KG1 (cell line): ENCODE data around the gene C1QL4.
"Not testable (repeated sequence)": the region's sequence is repeated elsewhere in the genome, so short reads cannot be mapped to it uniquely, and the experiment has no call there.

ENCODE experiments used
- DNase-seq: peaks from one replicate; lab custom pipeline; 2025; lab: John Stamatoyannopoulos, UW

The C1QL4 gene

GRCh38 chr12:49301760-49302159 is 35.2 kb downstream of the C1QL4 start:
- DNase-seq: no peak

- no peak for DNase-seq
Observed at GRCh38 chr12:49298160-49298559, 38.8 kb downstream of the C1QL4 start.

- DNase-seq: no peak
Observed at GRCh38 chr12:49297695-49298060, 39.3 kb downstream of the C1QL4 start.

- DNase-seq: no peak
Observed at GRCh38 chr12:49296836-49297694, 39.9 kb downstream of the C1QL4 start.

GRCh38 chr12:49296034-49296835 is 40.8 kb downstream of the C1QL4 start:
- no peak for DNase-seq

GRCh38 chr12:49295082-49295936 is 41.7 kb downstream of the C1QL4 start, which contains the start of gene PRPH:
TSS of gene PRPH (plus strand) at chr12:49295147. CDS start at chr12:49295201, 54 bp downstream.
- no peak for DNase-seq

GRCh38 chr12:49294804-49295081 is 42.2 kb downstream of the C1QL4 start:
- DNase-seq: no peak

- no peak for DNase-seq
Observed at GRCh38 chr12:49294086-49294803, 42.7 kb downstream of the C1QL4 start.

GRCh38 chr12:49293056-49293956 is 43.7 kb downstream of the C1QL4 start:
- no peak for DNase-seq

- DNase-seq: no peak
Observed at GRCh38 chr12:49292729-49293055, 44.3 kb downstream of the C1QL4 start.

- no peak for DNase-seq
Observed at GRCh38 chr12:49288922-49289555, 47.9 kb downstream of the C1QL4 start.

GRCh38 chr12:49288412-49288853 is 48.6 kb downstream of the C1QL4 start:
- no peak for DNase-seq

- DNase-seq: no peak
Observed at GRCh38 chr12:49287876-49288275, 49.1 kb downstream of the C1QL4 start.

- no peak for DNase-seq
Observed at GRCh38 chr12:49284672-49285071, 52.3 kb downstream of the C1QL4 start.

GRCh38 chr12:49283541-49284429 is 53.2 kb downstream of the C1QL4 start:
- DNase-seq: no peak

GRCh38 chr12:49282740-49283375 is 54.1 kb downstream of the C1QL4 start:
- not testable (repeated sequence) for DNase-seq
